NK-92 (cell line): ENCODE results near the gene EP400.

Source experiments
- DNase-seq: peaks from one replicate; lab custom pipeline; 2025; ENCODE audit not compliant: unreplicated experiment; lab: John Stamatoyannopoulos, UW

The EP400 gene

GRCh38 chr12:132064631-132065030 is 114.9 kb downstream of the EP400 start:
- no peak for DNase-seq

- no peak for DNase-seq
These were observed 115.5 kb downstream of the EP400 start for GRCh38 chr12:132065203-132065602.

GRCh38 chr12:132065609-132066344 is 116.0 kb downstream of the EP400 start:
- DNase-seq: no peak

- no peak for DNase-seq
These were observed 116.6 kb downstream of the EP400 start for GRCh38 chr12:132066345-132066685.

GRCh38 chr12:132066749-132067148 is 117.0 kb downstream of the EP400 start:
- no peak for DNase-seq

- no peak for DNase-seq
These were observed 117.4 kb downstream of the EP400 start for GRCh38 chr12:132067182-132067581.

- DNase-seq: no peak
These were observed 118.5 kb downstream of the EP400 start for GRCh38 chr12:132068250-132068649.

GRCh38 chr12:132069336-132069985 is 119.7 kb downstream of the EP400 start:
- no peak for DNase-seq

- DNase-seq: no peak
These were observed 120.6 kb downstream of the EP400 start for GRCh38 chr12:132070298-132070697.

GRCh38 chr12:132071040-132071810 is 121.5 kb downstream of the EP400 start:
- DNase-seq: no peak

- no peak for DNase-seq
These were observed 122.2 kb downstream of the EP400 start for GRCh38 chr12:132071830-132072384.

GRCh38 chr12:132074216-132074615 is 124.5 kb downstream of the EP400 start:
- no peak for DNase-seq

- no peak for DNase-seq
These were observed 125.4 kb downstream of the EP400 start for GRCh38 chr12:132075026-132075713.

GRCh38 chr12:132075714-132076553 is 126.2 kb downstream of the EP400 start:
- no peak for DNase-seq

- DNase-seq: no peak
These were observed 127.0 kb downstream of the EP400 start for GRCh38 chr12:132076711-132077110.

- DNase-seq: no peak
These were observed 127.8 kb downstream of the EP400 start for GRCh38 chr12:132077322-132078100.

GRCh38 chr12:132078190-132078589 is 128.4 kb downstream of the EP400 start:
- DNase-seq: no peak

GRCh38 chr12:132079200-132079599 is 129.5 kb downstream of the EP400 start:
- no peak for DNase-seq

GRCh38 chr12:132079695-132080094 is 130.0 kb downstream of the EP400 start:
- no peak for DNase-seq
